H1 (cell line): Measurements from ENCODE around the gene FAM53B.

Experiments used
- CHD1 ChIP-seq: IDR thresholded peaks from 2 replicates; pipeline ENCODE4 v1.6.1; 2012; ENCODE audit warnings: low read depth, low read length, improper control_type of control experiment
- CREB1 ChIP-seq: IDR thresholded peaks from 2 replicates; pipeline ENCODE4 v1.6.1; 2012; ENCODE audit warnings: inconsistent platforms
- CTCF ChIP-seq, 3 experiments: IDR thresholded peaks; 1 replicate in 2 of 3; 2 replicates in 1 of 3; pipeline versions ENCODE4 v1.5.1 to v1.6.1; 2011; ENCODE audit warnings: low read length in 3 of 3, mild to moderate bottlenecking in 3 of 3, inconsistent platforms in 2 of 3, low read depth in 1 of 3, moderate library complexity in 1 of 3; ENCODE audit not compliant: insufficient read depth in 1 of 3; ENCODE audit errors: control extremely low read depth in 1 of 3
- EZH2 ChIP-seq: fragments of 200-600 bp; sonication (generic); IDR thresholded peaks from 2 replicates; pipeline ENCODE4 v1.7.1; 2012; ENCODE audit warnings: low read depth, mild to moderate bottlenecking, moderate library complexity, low read length, inconsistent platforms; ENCODE audit not compliant: severe bottlenecking
- JUND ChIP-seq: IDR thresholded peaks from 2 replicates; pipeline ENCODE4 v1.6.1; 2011; ENCODE audit warnings: mild to moderate bottlenecking, improper control_type of control experiment, low read length
- MAX ChIP-seq: IDR thresholded peaks from 2 replicates; pipeline ENCODE4 v1.6.1; 2012; ENCODE audit warnings: inconsistent platforms
- NANOG ChIP-seq: IDR thresholded peaks from 2 replicates; pipeline ENCODE4 v1.6.1; 2011; ENCODE audit warnings: low read length, low read depth, mild to moderate bottlenecking, inconsistent platforms; ENCODE audit not compliant: insufficient read depth, poor library complexity, severe bottlenecking
- RFX5 ChIP-seq: IDR thresholded peaks from 2 replicates; pipeline ENCODE4 v1.6.1; 2011; ENCODE audit warnings: low read depth, low read length, improper control_type of control experiment, borderline replicate concordance
- SRF ChIP-seq: IDR thresholded peaks from 2 replicates; pipeline ENCODE4 v1.6.1; 2011; ENCODE audit warnings: mild to moderate bottlenecking, low read depth, low read length, moderate library complexity
- SUZ12 ChIP-seq: fragments of 200-600 bp; sonication (generic); IDR thresholded peaks from 2 replicates; pipeline ENCODE4 v1.6.1; 2012; ENCODE audit warnings: mild to moderate bottlenecking, inconsistent platforms, low read length, moderate library complexity, mixed read lengths
- USF2 ChIP-seq: IDR thresholded peaks from 2 replicates; pipeline ENCODE4 v1.6.1; 2011; ENCODE audit warnings: low read length, improper control_type of control experiment

GRCh38 chr10:124665558-124665957, 78.6 kb downstream of the FAM53B start:
- TF ChIP-seq CTCF (IDR thresholded peaks at IDR 0.05; ENCODE audit: control extremely low read depth in 1 of 3, insufficient read depth in 1 of 3, low read depth in 1 of 3, low read length in 3 of 3) (no peak), USF2 (no peak), CHD1 (no peak), NANOG (no peak), CREB1 (no peak), RFX5 (no peak), JUND (no peak), SUZ12 (no peak), SRF (no peak), EZH2 (no peak), MAX (no peak)
